ENCODE data around the gene LRFN3.
"Not testable (repeated sequence)": the region's sequence is repeated elsewhere in the genome, so short reads cannot be mapped to it uniquely, and the experiment has no call there.

The LRFN3 gene

GRCh38 chr19:35977446-35978222 lies 41.5 kb downstream of the LRFN3 start:
- DNase-seq (ENCODE audit: low read depth) = no peak

DNA sequence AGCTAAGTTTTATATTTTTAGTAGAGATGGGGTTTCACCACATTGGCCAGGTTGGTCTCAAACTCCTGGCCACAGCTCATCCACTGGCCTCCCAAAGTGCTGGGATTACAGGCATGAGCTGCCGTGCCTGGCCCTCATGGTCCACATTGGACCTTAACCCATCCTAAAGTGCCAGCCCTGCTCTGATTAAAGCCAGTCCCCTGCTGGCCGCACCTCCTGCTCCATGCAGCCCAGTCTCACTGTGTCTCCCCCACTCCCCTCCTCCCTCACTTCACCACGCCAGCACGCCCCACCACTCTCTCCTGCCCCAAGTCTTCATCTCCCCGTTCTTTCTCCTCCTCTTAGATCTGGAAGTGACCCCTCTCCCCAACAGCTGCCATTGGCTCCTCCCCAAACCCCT lies 42.1 kb downstream of the LRFN3 start:
- DNase-seq (ENCODE audit: low read depth) = no peak

GRCh38 chr19:35978832-35979365 lies 42.7 kb downstream of the LRFN3 start:
- DNase-seq (ENCODE audit: low read depth) = no peak

- not testable (repeated sequence) for DNase-seq (ENCODE audit: low read depth)
Observed at GRCh38 chr19:35980997-35981396, 44.8 kb downstream of the LRFN3 start.

DNA sequence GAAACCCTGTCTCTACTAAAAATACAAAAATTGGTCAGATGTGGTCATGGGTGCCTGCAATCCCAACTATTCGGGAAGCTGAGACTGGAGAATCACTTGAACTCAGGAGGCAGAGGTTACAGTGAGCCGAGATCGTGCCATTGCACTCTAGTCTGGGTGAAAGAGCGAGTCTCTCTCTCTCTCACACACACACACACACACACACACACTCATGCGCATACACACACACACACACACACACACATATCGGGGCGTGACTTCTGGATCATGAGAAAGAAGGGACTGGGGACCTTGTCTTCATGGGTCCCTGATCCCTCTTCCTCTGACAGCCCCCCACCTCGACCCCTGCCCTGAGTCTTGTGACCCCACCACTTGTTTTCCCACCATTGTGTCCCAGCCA lies 47.0 kb downstream of the LRFN3 start:
- DNase-seq (ENCODE audit: low read depth) = no peak

GRCh38 chr19:35986111-35986510 lies 49.9 kb downstream of the LRFN3 start:
- DNase-seq (ENCODE audit: low read depth) = no peak

GRCh38 chr19:35986664-35987570 lies 50.7 kb downstream of the LRFN3 start:
- DNase-seq (ENCODE audit: low read depth) = no peak

DNA sequence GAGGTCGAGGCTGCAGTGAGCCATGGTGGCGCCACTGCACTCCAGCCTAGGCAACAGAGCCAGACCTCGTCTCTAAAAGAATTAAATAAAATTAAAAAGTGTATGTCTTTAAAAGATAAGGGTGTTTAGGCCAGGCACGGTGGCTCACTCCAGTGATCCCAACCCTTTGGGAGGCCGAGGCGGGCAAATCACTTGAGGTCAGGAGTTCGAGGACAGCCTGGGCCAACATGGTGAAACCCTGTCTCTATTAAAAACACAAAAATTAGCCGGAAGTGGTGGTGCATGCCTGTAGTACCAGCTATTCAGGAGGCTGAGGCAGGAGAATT lies 51.4 kb downstream of the LRFN3 start:
- no peak for DNase-seq (ENCODE audit: low read depth)

GRCh38 chr19:35988824-35989223 lies 52.6 kb downstream of the LRFN3 start:
- DNase-seq (ENCODE audit: low read depth) = no peak

GRCh38 chr19:35990156-35990555 lies 54.0 kb downstream of the LRFN3 start:
- no peak for DNase-seq (ENCODE audit: low read depth)

DNA sequence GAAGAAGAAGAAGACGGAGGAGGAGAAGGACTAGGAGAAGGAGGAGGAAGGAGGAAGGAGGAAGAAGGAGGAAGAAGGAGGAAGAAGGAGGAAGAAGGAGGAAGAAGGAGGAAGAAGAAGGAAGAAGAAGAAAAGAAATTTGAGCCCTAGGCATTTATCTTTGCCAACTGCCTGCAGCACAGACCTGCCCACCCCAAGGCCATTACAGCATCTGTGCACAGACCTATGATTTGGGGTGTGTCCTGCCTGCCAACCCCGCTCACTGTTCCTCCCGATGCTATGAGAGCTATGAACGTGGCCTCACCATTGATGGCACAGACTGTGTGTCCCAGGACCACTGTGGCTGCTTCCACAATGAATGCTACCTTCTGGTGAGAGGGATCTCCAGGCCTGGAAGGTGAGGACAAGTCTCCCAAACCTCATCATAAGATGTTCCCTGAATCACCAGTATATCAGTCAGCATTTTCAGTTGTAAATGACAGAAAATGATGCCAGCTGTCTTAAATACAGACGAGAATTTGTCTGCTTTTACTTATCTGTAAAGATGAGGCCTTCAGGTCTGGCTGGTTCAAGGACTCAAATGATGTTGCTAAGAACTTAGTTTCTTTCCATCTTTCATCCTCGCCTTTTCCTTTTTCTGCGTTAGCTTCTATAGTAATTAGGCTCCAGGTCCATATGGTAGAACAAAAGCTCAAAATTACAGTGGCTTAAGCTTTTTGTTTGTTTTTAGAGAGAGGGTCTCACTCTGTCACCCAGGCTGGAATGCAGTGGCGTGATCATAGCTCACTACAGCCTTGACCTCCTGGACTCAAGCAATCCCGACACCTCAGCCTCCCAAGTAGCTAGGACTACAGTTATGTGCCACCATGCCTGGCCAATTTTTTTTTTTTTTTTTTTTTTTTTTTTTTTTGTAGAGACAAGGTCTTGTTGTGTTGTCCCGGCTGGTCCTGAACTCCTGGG lies 54.9 kb downstream of the LRFN3 start:
- no peak for DNase-seq (ENCODE audit: low read depth)

- no peak for DNase-seq (ENCODE audit: low read depth)
Observed at GRCh38 chr19:35991731-35992450, 55.7 kb downstream of the LRFN3 start.

DNA sequence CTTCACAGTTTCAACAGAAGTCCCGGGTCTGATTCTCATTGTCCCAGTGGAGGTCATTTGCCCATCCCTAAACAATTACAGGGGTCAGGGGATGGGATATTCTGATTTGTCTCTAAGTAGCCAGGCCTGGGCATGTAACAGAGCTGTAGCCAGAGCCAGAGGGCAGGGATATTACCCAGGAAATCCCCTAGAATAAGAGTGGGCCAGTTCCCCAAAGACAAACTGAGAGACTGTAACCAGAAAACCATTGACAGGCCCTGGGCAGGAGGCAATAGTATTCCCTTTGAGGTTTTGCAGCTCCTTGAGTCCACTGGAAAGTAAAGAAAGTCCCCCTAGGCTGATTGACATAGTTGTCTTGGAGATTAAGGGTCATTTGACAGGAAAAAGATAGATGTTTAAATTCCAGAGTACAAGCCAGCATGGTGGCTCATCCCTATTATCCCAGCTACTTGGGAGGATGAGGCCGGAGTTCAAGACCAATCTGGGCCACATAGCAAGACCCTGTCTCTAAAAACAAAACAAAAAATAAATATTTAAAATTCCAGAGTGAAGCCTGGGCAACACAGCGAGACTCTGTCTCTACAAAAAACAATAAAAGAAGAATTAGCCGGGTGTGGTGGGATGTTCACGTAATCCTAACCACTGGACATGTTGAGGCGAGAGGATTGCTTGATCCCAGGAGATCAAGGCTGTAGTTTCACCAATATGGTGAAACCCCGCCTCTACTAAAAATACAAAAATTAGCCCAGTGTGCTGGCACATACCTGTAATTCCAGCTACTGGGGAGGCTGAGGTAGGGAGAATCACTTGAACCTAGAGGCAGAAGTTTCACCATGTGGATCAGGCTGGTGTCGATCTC lies 57.0 kb downstream of the LRFN3 start:
- no peak for DNase-seq (ENCODE audit: low read depth)

GRCh38 chr19:35993923-35994598 lies 57.9 kb downstream of the LRFN3 start:
- DNase-seq (ENCODE audit: low read depth) = no peak
